Tibial artery (tissue), 4 donors: ENCODE results near the gene ARFIP2.
"Not testable (repeated sequence)": the region's sequence is repeated elsewhere in the genome, so short reads cannot be mapped to it uniquely, and the experiment has no call there.

Source experiments
- DNase-seq, 2 donors: peaks; one replicate each; pipeline ENCODE4 v3.0.0-alpha.2; 2019
- H3K27ac ChIP-seq, 2 donors: fragments of 200-600 bp; sonication (generic) in 1 of 2; 1 replicate in 1 of 2; 2 replicates in 1 of 2; pipeline ENCODE4 v1.5.1; 2018 to 2019; ENCODE audit warnings: mild to moderate bottlenecking in 1 of 2
- H3K27me3 ChIP-seq, 2 donors: fragments of 200-600 bp; sonication (generic) in 1 of 2; one replicate each; pipeline versions ENCODE4 v1.5.1 to v1.6.0; 2016 to 2019
- H3K36me3 ChIP-seq, 3 donors: fragments of 200-600 bp; sonication (generic) in 2 of 3; one replicate each; pipeline ENCODE4 v1.5.1; 2016 to 2019; ENCODE audit warnings: mild to moderate bottlenecking in 2 of 3
- H3K4me1 ChIP-seq, 4 donors: fragments of 200-600 bp; sonication (generic) in 2 of 4; 1 replicate in 3 of 4; 2 replicates in 1 of 4; pipeline ENCODE4 v1.5.1; 2016 to 2019
- H3K4me3 ChIP-seq, 2 donors: fragments of 200-600 bp; sonication (generic) in 1 of 2; 1 replicate in 1 of 2; 2 replicates in 1 of 2; pipeline ENCODE4 v1.5.1; 2018 to 2019; ENCODE audit warnings: mild to moderate bottlenecking in 2 of 2
- H3K9me3 ChIP-seq, 3 donors: fragments of 200-600 bp; sonication (generic) in 1 of 3; one replicate each; pipeline ENCODE4 v1.5.1; 2016 to 2019
- intact Hi-C: fragments of 100-400 bp; cut with DNase I; formaldehyde crosslinking; loops from one replicate; pipeline ENCODE4 v1.15.0; 2023; ENCODE audit warnings: low total_unique reads
- TF ChIP-seq, protein P1 (sequence below), 2 experiments: fragments of 200-600 bp in 1 of 2; fragments of 450-650 bp in 1 of 2; IDR thresholded peaks; one replicate each; pipeline ENCODE4 v1.5.1; 2017 to 2019; ENCODE audit warnings: antibody characterized with exemption in 2 of 2, mild to moderate bottlenecking in 1 of 2, moderate library complexity in 1 of 2

The ARFIP2 gene, protein sequence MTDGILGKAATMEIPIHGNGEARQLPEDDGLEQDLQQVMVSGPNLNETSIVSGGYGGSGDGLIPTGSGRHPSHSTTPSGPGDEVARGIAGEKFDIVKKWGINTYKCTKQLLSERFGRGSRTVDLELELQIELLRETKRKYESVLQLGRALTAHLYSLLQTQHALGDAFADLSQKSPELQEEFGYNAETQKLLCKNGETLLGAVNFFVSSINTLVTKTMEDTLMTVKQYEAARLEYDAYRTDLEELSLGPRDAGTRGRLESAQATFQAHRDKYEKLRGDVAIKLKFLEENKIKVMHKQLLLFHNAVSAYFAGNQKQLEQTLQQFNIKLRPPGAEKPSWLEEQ

DNA sequence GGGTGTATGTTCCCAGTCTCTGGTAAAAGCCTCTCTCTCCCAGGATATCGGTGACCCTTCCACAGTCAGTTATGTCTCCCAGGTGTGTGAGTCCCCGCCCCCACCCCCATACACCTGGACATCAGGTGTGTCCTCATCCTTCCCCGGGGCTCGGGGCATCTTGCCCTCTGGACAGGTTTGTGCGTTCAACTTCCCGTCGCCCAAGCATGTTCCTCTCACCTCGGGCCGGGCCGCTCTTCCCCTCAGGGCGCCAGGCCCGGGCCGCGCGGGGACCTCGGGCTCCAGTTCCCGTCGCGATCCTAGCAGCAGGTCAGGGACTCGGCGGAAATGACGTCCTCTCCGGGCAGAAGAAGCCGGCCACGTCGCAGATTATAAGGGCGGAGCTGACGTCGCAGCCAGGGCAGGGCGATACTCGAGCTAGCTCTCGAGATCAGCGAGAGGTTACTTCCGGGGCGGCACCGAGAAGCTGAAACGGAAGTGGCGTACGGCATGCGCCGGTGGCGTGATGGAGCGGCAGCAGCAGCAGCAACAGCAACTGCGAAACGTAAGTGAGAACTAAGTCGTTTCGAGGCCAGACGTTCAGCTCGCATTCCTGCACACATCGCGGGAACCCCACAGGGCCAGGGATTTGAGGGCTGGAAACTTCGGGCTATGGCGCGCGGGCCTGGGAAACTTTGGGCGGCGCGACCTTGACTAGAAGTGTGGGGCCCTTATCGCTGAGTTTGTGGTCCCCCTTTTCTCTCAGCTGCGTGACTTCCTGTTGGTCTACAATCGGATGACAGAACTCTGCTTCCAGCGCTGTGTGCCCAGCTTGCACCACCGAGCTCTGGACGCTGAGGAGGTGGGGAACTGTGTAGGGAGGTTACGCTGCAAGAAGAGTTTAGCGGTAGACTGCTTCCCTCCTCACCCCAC is at the start of gene ARFIP2, which contains the start of gene TIMM10B:
Gene ARFIP2, minus strand, starts transcription at position 320 of the 912 bp plus-strand sequence. CDS start 910 bp downstream, outside the sequence.
Gene TIMM10B, plus strand, starts transcription at position 490 of the 912 bp plus-strand sequence. Its CDS starts 16 bp downstream, at position 506.
- H3K36me3 ChIP-seq, result peaks cover 15 to 66% (median 38%) of the 10 kb centered on the region in 3 donors
- H3K4me3 ChIP-seq, result peak within 1 kb of the TSS; percentile 73 to 88
- TF ChIP-seq, protein P1, sequence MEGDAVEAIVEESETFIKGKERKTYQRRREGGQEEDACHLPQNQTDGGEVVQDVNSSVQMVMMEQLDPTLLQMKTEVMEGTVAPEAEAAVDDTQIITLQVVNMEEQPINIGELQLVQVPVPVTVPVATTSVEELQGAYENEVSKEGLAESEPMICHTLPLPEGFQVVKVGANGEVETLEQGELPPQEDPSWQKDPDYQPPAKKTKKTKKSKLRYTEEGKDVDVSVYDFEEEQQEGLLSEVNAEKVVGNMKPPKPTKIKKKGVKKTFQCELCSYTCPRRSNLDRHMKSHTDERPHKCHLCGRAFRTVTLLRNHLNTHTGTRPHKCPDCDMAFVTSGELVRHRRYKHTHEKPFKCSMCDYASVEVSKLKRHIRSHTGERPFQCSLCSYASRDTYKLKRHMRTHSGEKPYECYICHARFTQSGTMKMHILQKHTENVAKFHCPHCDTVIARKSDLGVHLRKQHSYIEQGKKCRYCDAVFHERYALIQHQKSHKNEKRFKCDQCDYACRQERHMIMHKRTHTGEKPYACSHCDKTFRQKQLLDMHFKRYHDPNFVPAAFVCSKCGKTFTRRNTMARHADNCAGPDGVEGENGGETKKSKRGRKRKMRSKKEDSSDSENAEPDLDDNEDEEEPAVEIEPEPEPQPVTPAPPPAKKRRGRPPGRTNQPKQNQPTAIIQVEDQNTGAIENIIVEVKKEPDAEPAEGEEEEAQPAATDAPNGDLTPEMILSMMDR (IDR thresholded peaks at IDR 0.05), result no peak
- intact Hi-C loops, result loop anchor here (5.0 kb wide), 1 partner anchor 126 kb away; no protein-coding TSS in a partner anchor
- H3K9me3 ChIP-seq, result no peaks in the 10 kb centered on the region
- no peaks in the 10 kb centered on the region for H3K27me3 ChIP-seq
- peaks cover 0 to 35% (median 27%) of the 10 kb centered on the region in 4 donors for H3K4me1 ChIP-seq
- DNase-seq, result peak; percentile 98 to 99
- peak within 1 kb of the TSS; percentile 88 to 91 for H3K27ac ChIP-seq

DNA sequence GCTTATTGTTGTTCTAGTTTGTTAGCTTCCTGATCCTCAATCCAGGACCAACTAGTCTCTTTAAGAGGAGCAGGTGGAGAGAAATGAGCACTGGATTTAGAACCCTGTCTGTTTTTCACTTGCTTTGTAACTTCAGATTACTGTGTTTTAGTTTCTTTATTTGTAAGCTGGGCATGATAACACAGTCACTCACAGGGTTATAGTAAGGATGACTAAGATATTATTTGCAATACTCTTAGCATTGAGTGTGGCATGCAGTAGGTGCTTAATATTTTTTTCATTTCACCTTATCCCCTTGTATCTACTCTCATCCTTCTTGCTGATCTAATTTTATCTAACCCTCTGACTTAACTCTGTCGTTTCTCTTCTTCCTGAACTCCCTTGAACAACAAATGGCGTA is 49.7 kb upstream of the ARFIP2 start:
- Histone ChIP-seq H3K36me3 (peaks cover 3 to 34% (median 13%) of the 10 kb centered on the region in 3 donors), H3K9me3 (no peaks in the 10 kb centered on the region), H3K4me1 (no peaks in the 10 kb centered on the region), H3K27me3 (no peaks in the 10 kb centered on the region), H3K27ac (no peak overlapping the region), H3K4me3 (no peak overlapping the region)
- intact Hi-C loops, result loop anchor here (5.0 to 10.0 kb wide), 2 partner anchors 54 to 176 kb away; no protein-coding TSS in a partner anchor
- DNase-seq, result no peak
- TF ChIP-seq, protein P1 (IDR thresholded peaks at IDR 0.05), result no peak

DNA sequence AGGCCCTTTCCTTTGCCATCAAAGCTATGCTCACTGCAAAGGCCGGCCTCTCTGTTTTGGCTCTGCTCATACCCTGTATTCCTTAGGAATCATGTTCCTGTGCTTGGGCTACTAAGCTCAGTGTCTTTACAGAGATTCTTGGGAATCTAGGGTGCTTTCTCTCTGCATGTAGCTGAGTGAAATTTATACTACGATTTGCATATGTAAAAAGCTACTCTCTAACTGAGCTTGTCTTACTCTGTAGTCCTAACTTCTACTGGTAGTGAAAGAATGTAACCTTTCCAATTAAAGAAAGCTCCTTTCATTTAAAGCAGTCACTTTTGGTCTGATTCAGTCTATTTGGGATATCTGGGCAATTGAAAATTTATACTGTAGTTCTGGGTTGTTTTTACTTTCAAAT is 48.1 kb upstream of the ARFIP2 start:
- no peak for DNase-seq
- H3K4me1 ChIP-seq, result no peaks in the 10 kb centered on the region
- TF ChIP-seq, protein P1 (IDR thresholded peaks at IDR 0.05), result no peak
- peaks cover 3 to 29% (median 13%) of the 10 kb centered on the region in 3 donors for H3K36me3 ChIP-seq
- no peak overlapping the region for H3K27ac ChIP-seq
- no peak overlapping the region for H3K4me3 ChIP-seq
- no peaks in the 10 kb centered on the region for H3K9me3 ChIP-seq
- intact Hi-C loops, result loop anchor here (5.0 kb wide), 1 partner anchor 153 kb away; the partner anchor contains the start of gene MRPL17
- no peaks in the 10 kb centered on the region for H3K27me3 ChIP-seq

DNA sequence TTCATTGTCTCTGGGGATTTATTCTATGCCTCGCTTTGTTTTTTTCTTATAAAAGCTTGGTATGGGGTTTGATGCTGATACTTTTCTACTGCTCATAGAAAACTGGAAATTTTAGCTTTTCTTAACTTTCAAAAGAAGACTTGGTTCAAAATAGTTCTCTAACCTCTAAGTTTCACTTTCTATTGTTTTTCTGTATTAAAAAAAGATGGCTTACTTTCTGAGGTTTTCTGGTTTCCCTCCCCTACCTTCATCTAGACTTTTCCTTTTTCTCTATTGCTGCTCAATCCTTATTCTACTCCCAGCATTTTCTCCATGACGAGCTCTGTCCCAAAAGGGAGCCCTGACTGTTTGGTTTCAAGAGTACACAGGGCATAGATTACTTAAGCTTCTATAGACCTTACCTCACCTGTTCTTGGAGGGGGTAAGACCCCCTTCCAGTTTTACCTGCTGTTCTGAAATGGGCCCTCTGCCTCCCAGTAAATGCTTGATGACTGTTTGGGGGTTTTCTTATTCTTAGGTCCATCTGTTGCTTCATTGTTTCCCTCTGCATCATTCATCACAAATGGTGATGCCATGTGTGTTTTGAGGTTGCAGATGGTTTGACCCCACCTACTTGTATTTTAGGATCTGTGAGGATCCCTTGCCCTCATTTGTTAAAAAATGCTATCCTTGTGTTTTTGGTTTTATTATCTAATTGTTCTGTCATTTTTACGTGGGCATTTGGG is 45.4 kb upstream of the ARFIP2 start:
- Histone ChIP-seq H3K36me3 (peaks cover 3 to 14% (median 13%) of the 10 kb centered on the region in 3 donors), H3K27me3 (no peaks in the 10 kb centered on the region), H3K4me3 (no peak overlapping the region), H3K9me3 (no peaks in the 10 kb centered on the region), H3K27ac (no peak overlapping the region), H3K4me1 (no peaks in the 10 kb centered on the region)
- intact Hi-C loops, result loop anchor here (5.0 kb wide), 1 partner anchor 156 kb away; the partner anchor contains the start of gene MRPL17
- TF ChIP-seq, protein P1 (IDR thresholded peaks at IDR 0.05), result no peak
- DNase-seq, result no peak

DNA sequence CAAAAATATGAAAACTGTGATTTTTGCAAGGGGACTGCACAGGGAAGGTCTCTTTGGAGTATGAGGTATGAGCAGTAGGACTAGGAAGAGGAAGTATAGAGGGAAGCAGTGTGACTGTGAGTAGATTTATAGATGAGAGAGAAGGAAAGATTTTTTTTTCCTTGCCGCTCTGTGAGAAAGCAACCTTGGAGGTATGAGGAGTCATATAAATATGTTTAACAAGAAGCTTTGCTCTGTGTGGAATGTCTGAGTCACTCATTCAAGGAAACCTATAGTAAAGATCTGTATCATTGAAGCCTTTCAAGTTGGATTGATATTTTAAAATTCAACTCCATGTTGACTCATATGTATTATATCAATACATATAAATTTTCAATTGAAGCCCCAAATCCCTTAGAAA is 42.1 kb upstream of the ARFIP2 start:
- DNase-seq, result no peak
- H3K4me3 ChIP-seq, result no peak overlapping the region
- no peaks in the 10 kb centered on the region for H3K9me3 ChIP-seq
- peaks cover 9 to 16% (median 13%) of the 10 kb centered on the region in 3 donors for H3K36me3 ChIP-seq
- intact Hi-C loops, result no loop called here
- TF ChIP-seq, protein P1 (IDR thresholded peaks at IDR 0.05), result no peak
- no peak overlapping the region for H3K27ac ChIP-seq
- H3K27me3 ChIP-seq, result no peaks in the 10 kb centered on the region
- H3K4me1 ChIP-seq, result no peaks in the 10 kb centered on the region

DNA sequence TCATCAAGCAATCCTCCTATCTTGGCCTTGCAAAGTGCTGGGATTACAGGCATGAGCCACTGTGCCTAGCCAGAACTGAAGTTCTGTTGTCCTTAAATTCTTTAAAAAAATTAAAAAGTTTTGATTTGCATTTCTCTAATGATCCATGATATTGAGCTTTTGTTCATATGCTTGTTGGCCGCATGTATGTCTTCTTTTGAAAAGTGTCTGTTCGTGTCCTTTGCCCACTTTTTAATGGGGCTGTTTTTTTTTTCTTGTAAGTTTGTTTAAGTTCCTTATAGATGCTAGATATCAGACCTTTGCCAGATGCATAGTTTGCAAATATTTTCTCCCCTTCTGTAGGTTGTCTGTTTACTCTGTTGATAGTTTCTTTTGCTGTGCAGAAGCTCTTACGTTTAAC is 40.8 kb upstream of the ARFIP2 start:
- H3K27me3 ChIP-seq, H3K4me3 ChIP-seq, H3K4me1 ChIP-seq, intact Hi-C loops, H3K27ac ChIP-seq, H3K9me3 ChIP-seq, DNase-seq: not testable (repeated sequence)
- peaks cover 9 to 16% (median 13%) of the 10 kb centered on the region in 3 donors for H3K36me3 ChIP-seq
